ENCODE data around the gene FUT4. TPM values are rescaled to one million over a fixed set of nuclear protein-coding genes. Genes with fewer than 3 reads are reported as not detected.
"Not testable (repeated sequence)": the region's sequence is repeated elsewhere in the genome, so short reads cannot be mapped to it uniquely, and the experiment has no call there.

Gene FUT4, protein sequence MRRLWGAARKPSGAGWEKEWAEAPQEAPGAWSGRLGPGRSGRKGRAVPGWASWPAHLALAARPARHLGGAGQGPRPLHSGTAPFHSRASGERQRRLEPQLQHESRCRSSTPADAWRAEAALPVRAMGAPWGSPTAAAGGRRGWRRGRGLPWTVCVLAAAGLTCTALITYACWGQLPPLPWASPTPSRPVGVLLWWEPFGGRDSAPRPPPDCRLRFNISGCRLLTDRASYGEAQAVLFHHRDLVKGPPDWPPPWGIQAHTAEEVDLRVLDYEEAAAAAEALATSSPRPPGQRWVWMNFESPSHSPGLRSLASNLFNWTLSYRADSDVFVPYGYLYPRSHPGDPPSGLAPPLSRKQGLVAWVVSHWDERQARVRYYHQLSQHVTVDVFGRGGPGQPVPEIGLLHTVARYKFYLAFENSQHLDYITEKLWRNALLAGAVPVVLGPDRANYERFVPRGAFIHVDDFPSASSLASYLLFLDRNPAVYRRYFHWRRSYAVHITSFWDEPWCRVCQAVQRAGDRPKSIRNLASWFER
- polyA plus RNA-seq (2013, experiment 1 of 2; ENCODE audit: insufficient read length), result 5.1 TPM
- polyA plus RNA-seq (2013, experiment 2 of 2; ENCODE audit: insufficient read length), result 5.2 TPM

DNA sequence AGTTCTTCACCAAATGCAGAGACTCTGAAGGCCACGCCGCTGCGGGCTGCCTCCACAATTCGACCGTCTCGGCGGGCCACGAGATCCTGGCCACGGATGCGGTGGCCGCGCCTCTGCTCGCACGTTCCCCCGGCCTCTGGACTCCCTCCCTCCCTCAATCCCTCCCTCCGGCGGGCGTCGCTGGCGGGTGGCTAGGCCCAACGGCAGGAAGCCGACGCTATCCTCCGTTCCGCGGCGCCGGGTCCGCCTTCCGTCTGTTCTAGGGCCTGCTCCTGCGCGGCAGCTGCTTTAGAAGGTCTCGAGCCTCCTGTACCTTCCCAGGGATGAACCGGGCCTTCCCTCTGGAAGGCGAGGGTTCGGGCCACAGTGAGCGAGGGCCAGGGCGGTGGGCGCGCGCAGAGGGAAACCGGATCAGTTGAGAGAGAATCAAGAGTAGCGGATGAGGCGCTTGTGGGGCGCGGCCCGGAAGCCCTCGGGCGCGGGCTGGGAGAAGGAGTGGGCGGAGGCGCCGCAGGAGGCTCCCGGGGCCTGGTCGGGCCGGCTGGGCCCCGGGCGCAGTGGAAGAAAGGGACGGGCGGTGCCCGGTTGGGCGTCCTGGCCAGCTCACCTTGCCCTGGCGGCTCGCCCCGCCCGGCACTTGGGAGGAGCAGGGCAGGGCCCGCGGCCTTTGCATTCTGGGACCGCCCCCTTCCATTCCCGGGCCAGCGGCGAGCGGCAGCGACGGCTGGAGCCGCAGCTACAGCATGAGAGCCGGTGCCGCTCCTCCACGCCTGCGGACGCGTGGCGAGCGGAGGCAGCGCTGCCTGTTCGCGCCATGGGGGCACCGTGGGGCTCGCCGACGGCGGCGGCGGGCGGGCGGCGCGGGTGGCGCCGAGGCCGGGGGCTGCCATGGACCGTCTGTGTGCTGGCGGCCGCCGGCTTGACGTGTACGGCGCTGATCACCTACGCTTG, at the start of gene FUT4:
TSS of gene FUT4 (plus strand) at position 227 of the 951 bp plus-strand sequence. CDS start at position 440, 213 bp downstream.
- DNase-seq, result peak; percentile 88

DNA sequence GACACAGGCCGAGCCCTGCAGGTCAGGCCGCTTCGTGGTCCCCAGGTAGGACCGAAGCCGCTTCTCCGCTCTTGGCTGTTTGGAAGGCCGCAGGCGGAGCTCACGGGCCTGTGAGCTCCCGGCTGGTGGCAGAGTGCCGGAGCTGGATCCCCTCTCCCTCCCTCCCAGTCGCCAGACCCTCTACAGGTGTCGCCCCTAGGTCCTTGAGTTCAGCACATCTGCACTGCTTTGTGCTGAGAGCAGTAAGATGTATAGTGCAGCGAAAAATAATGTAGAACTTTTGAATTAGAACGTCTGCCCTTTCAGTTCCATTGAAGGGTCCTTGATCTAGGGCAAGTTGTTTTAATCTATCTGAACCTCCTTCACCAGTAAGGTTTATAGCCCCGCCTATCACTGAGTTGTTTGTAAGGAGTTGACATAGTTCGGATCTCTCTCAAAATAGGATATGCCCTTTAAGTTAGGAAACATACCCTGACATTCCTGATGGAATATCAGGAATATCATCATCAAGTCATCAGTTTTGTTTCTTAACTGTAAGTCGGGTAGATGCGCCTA, 49.5 kb upstream of the FUT4 start:
- DNase-seq, result no peak

DNA sequence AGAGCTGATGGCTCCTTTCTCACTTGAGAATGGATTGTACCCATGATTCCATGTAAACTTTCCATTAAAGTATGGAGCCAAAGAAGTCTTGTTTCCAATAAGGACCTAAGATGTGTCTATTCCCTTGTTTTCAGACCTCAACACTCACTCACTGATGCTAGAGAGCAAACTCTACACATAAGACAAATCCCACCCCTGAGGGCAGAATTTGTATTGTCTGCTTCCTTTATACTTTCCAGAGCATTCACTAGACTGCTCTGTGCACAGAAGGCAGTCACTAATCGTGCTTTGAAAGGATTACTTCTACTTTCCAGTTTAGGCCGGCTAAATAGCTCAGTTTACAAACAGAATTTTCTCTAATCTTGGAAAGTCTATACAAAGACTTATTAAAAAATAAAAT, 43.5 kb upstream of the FUT4 start:
- DNase-seq, result no peak

DNA sequence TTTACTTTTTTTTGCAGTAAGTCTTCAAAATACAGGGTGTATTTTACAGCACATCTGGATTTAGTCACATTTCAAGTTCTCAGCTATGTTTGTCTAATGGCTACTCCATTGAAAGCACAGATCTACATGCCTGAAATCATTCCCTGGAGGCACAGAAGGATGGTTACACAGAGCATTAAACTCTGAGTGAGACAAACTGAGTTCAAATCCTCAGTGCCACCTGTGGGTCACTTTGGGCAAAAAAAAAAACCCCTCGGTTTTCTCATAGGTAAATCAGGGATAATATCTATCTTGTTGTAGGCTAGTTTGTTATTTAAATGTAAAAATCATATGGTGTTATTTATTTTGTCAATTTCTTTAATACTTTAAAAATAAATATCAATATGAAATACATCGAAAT, 42.2 kb upstream of the FUT4 start:
- DNase-seq, result no peak

DNA sequence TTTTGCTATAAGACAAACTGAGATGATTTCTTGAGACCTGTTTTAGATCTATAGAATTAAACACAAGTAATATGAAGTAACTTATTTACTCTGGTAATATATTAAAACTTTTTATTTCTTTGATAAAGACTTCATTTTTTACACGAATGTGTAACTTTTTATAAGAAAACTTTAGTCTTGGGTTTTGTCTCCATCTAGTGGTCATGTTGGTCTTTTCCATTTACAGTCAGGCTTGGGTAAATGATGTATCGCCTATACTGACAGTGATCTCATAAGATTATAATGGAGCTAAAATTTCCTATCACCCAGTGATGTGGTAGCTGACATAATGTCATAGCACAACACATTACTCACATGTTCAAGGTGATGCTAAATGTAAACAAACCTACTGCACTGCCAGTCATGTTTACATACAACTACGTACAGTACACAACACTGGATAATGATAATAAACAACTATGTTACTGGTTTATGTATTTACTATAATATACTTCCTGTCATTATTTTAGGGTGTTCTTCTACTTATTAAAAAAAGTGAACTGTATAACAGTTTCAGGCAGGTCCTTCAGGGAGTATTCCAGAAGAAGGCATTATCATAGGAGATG, 38.9 kb upstream of the FUT4 start:
- peak; percentile 71 for DNase-seq

DNA sequence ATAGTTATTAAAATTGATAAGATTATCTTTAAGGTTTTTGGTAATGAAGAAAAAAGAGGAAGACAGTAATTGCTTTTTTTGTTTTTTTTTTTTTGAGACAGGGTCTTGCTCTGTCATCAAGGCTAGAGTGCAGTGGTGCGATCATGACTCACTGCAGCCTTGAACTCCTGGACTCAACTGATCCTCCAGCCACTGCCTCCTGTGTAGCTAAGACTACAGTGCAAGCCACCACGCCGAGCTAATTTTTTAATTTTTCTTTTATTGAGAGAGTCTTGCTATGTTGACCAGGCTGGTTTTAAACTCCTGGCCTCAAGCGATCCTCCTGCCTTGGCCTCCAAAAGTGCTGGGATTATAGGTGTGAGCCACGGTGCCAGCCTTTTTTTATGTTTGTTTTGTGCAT, 37.2 kb upstream of the FUT4 start:
- not testable (repeated sequence) for DNase-seq

DNA sequence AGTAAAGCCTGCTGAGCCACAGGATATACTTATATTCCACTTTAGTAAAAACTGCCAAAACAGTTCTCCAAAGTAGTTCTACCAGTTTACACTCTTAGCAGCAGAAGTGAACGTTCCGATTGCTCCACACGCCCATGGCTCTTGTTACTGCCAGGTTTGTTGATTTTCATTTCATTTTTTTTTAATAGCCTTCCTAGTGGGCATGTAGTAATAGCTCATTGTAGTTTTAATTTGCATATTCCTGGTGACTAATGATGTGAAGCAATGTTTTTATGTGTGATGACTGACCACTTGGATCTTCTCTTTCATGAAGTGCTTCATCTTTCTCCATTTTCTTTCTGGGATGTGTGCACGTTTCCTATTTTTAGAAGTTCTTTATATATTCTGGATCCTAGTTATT, 36.2 kb upstream of the FUT4 start:
- no peak for DNase-seq

DNA sequence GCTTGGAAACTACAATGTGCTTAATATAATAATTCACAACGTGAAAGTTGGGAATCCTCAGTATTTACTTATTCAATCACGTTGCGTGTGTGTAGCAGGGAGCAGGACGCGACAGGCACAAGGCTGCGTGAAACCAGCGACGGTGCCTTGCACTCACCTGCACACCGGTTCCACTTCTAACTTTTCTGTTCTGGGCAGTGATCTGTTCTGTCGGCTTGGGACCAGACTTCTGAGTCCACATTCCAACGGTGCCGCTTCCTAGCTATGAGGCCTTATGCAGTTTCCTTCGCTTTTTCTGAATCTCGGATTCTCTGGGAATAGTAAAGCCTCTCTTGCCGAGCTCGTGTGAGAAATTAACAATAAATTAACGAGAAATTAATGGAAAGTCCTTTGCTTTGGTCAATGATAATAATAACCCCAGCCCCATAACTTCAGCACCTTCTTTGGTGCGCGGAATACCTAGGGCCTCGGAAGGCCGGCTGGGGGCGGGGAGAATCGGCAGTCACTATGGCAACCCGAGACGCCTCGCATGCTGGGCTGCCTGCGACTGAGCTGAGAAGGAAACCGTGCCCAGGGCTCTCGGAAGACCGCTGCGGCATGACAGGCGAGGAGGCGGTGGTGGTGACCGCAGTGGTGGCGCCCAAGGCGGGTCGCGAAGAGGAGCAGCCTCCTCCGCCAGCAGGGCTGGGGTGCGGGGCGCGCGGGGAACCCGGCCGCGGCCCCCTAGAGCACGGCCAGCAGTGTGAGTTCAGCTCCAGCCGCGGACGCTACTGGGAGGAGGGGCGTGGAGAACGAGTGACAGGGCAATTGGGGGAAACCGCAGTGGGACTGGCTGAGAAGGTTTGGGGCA, 31.6 kb upstream of the FUT4 start, which contains the start of gene C11orf97:
TSS of gene C11orf97 (plus strand) at position 530 of the 850 bp plus-strand sequence. CDS start at position 598, 68 bp downstream.
- DNase-seq, result peak; percentile 44

DNA sequence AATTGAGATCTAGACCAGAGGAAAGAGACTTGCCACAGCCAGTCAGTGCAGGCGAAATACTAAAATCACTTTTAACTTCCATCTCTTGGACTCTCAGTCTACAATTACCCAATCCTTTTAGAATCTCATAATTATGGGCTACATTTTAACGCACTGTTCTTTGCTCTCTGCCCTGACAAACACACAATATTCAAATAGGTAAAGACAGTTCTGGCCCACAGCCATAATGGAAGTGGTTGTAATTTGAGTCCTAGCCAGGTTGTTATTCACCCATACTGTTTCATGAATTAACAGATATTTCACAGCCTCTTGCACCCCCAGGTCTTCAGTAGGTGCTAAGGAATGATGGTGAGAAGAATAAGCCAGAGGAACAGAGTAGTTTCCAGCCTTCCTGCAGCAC, 30.6 kb upstream of the FUT4 start:
- no peak for DNase-seq

DNA sequence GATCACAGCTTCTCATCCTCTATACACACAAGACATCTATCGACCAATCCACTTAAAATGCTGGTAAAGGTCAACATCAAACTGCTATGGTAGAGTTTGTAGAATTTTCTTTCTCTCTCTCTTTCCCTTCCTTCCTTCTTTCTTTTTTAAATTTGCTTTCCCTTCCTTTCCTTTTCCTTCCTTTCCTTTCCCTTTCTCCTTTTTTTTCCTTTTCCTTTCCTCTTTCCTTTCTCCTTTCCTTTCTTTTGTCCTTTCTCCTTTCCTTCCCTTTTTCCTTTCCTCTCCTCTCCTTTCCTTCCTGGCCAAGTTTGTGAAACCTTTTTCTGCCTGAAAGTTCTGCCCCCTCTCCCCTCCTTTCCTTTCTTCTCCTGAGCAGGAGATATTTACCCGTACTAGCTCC, 28.3 kb upstream of the FUT4 start:
- no peak for DNase-seq

DNA sequence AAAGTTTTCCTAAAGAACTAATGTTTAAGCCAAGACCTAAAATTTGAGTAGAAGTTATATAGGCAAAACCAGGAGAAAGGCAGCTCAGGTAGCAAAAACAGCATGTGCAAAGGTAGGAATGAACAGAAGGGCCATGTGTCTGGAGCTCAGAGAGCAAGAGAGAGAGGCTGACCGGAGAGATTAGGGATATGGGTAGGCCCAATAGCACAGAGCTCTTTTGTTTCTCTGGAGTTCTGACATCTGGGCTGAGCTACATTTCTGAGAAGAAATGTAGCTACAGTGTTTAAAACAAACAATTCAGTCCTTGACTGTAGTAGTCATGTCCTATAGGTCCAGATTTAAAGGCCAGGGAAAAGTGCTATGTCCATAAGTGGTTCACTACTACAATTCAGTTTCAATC, 27.0 kb upstream of the FUT4 start:
- no peak for DNase-seq

DNA sequence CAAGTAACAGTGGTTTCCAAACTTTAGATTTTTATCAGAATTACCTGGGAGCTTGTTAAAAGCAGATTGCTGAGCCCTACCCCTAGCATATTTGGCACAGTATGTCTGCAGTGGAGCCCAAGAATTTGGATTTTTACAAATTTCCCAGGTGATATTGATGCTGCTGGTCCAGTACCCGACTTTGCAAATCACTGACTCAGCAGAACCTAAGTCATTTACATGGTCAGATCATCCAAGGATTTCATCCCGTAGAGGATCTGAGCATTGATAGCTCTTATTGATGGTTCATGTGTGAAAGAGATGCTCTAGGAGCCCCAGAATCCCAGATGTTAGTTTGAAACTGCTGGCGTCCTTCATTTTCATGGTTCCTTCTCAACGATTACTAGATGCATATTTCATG, 25.4 kb upstream of the FUT4 start:
- DNase-seq, result no peak

DNA sequence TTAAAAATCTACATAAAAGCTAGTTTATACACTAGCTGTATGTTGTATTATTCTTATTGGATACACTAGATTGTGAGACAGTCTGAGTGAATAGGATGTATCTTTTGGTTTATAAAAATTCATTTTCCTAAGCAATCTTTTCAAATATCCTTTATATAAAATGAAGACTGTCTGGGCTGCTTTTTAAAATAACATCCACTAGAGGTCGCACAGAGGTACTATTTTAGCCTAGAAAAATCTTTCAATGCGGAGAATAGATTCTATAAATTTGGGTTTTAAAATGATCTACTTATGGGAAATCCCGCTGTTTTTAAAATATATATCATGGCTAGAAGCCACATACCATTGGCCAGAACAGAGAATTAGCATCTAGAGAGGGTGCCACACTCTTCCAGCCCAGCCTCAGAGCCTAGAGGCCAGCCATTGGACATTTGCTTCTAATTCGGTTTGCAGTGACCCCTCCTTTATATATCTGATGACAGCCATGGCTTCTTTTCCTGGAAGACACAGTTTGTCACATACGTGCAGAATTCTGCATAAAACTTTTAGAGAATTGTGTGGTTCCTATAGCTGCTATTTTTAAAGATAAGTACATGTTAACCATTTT, 24.1 kb upstream of the FUT4 start:
- DNase-seq, result peak; percentile 45

DNA sequence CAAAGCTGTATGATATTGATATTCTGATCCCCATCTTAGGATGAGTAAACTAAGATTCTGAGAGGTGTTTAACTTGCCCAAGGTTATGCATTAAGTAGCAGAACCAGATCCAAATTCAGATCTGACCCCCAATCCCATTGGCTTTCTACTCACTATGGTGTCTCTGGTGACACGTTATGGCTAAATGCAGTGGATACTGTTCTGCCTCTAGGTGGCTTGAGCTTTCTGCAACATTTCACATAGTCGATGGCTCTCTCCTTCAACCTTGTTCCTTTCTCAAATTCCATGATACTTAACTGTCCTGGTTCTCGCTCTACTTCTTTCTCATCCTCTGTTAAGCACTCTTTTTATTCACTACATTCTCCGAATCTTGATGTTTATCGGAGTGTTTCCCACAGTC, 22.0 kb upstream of the FUT4 start:
- peak; percentile 38 for DNase-seq

DNA sequence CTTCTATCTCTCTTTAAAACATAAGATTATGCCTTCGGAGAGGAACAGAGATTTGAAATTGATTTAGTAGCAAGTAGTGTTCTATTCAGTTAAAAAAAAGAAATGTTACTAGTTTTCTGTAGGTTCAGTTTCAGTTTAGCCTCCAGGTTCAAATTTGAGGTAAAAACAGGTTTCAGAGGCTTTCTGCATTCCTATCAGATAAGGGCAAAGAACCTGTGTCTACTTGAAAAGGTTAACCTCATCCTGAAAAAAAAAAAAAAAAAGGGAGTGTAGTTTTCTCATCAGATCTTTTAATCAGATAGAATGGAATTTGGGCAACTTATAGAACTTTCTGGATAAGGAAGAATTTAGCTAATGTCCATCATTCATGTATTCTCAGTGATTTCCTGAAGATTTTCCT, 19.4 kb upstream of the FUT4 start:
- no peak for DNase-seq

DNA sequence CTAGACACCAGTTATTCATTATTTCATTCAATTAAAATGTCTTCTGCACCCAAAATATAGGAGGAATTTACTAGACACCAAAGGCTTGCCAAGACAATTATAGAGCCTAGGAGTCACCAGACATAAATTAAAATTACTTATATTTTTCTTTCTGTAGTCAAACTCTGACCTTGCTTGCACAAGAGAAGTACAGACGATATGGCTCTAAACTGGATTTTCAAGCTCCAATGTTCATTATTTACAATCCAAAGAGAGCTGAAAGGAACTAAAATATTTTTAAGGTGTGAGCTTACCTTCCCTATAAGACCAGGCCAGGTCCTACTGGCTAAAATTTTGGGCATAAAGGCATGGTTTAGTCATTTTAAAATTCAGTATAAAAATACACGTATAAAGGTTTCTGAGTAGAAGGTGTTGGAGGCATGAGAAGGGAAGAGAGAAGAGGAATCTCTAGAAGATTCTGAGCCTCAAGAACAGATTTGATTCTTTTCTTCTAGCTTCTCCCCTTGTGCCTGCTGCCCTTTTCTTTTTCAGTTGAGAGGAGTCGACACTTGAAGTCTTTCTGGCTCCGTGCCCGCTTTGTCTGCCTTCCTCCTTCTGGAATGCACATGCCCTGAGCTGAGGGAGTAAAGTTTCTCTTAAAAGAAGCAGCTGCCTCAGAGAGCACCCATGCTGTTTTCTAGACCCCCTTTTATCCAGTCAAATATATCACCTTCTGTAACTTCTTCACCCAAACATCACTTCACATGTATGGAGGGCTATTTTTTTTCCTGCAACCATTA, 18.0 kb upstream of the FUT4 start:
- peak; percentile 89 for DNase-seq

DNA sequence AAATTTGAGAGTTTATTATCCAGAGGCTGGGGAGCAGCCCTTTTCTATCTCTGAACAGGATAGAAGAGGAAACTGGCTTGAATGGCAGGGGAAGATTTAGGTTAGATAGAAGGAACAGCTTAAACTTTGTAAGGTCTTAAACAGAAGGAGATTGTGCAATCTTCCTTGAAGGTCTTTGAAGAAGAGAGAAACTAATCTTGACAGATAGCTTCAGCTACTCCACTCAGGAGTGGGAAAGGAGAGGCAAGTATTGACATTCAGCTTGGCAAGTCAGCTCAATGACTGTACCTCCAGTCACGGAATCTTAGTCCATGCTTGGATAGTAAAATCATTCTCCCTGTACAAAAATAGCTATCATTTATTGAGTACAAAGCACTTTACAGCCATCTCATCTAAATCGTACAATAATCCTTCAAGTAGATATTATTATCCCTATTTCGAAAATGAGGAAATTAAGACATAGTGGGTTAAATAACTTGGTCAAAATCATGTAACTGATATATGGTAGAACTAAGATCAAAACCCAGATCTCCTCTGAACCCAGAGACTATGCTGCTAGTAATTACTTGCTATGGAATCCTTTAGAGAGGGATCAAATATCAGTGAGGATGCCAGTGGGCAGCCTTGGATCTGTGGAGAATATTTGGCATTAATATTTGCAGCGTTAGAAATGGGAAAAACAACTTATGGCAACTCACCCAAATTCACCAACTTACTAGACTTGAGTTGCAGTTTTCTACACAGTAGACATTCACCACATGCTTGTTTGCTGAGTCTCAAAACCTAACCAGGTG, 16.9 kb upstream of the FUT4 start:
- DNase-seq, result no peak

DNA sequence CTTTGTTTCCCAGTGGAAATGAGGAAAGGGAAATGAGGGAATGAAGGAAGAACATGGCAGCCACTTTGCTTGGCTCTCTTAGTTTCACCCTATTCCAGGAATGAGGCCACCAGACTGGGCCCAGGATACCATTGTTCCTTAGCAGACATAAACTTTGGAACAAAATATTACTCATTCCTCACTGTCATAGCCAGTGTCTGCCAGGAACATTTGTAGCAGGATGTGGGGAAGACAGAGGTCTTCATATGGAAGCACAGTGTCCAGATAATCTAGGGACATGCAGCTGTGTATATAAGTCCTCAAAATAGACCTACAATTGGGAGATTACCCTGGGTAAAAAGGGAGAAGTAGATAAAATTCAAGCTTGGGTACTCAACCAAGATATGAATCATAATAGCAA, 15.2 kb upstream of the FUT4 start:
- DNase-seq, result peak; percentile 34

DNA sequence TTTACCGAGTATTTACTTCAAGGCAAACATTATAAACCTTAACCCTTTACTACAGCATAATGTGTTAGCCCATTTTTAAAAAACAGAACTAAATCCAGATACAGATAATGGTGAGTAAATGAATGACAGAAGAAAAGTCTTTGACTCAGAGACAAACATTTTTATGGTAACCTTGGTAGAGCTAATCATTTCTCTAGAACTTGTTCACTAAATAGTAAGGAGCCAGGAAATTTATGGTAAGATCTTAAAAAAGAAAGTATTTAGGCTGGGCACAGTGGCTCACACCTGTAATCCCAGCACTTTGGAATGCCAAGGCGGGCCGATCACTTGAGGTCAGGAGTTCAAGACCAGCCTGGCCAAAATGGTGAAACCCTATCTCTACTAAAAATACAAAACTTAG, 11.5 kb upstream of the FUT4 start:
- no peak for DNase-seq
